AG04450 (cell line): ENCODE data around the gene GLUL. TPM values are rescaled to one million over a fixed set of nuclear protein-coding genes. Genes with fewer than 3 reads are reported as not detected.
"Not testable (repeated sequence)": the region's sequence is repeated elsewhere in the genome, so short reads cannot be mapped to it uniquely, and the experiment has no call there.

Experiments used
- CTCF ChIA-PET: fragments of 300-600, 350-600 bp; formaldehyde crosslinking; extraction: SDS; loops from one replicate; lab custom pipeline; 2022; ENCODE audit warnings: antibody characterized with exemption, inconsistent platforms; lab: Charles Lee
- POLR2A ChIA-PET: fragments of 350-600 bp; formaldehyde crosslinking; extraction: SDS; loops from one replicate; lab custom pipeline; 2021; ENCODE audit warnings: antibody characterized with exemption, inconsistent platforms; lab: Yijun Ruan, JAX
- DNase-seq: peaks from one replicate; pipeline ENCODE4 v3.0.0-alpha.2; 2011; ENCODE audit warnings: low read depth, low spot score
- H3K27ac ChIP-seq: one replicate; pipeline ENCODE4 v1.5.1; 2012; ENCODE audit warnings: low read depth, low read length, control low read depth
- H3K27me3 ChIP-seq: one replicate; pipeline ENCODE4 v1.6.0; 2012; ENCODE audit warnings: low read length; ENCODE audit not compliant: control insufficient read depth, insufficient read depth
- H3K4me3 ChIP-seq: 2 replicates; pipeline ENCODE4 v1.5.1; 2011; ENCODE audit warnings: mild to moderate bottlenecking, low read depth, low read length, control low read depth
- H3K9me3 ChIP-seq: 2 replicates; pipeline ENCODE4 v1.5.1; 2012; ENCODE audit warnings: low read length; ENCODE audit not compliant: control insufficient read depth, insufficient read depth
- polyA plus RNA-seq: library from polyadenylated mRNA; depleted of rRNA; stranded (reverse); fragments of >200 nt; gene quantifications from 2 replicates; pipeline ENCODE4 v1.2.3, GENCODE V29; 2011
- TF ChIP-seq, protein P1 (sequence below): IDR thresholded peaks from 2 replicates; pipeline ENCODE4 v1.5.1; 2011; ENCODE audit warnings: low read depth, low read length, control low read depth, inconsistent platforms

The GLUL gene
- polyA plus RNA-seq, 1 experiment, result 151 TPM

DNA sequence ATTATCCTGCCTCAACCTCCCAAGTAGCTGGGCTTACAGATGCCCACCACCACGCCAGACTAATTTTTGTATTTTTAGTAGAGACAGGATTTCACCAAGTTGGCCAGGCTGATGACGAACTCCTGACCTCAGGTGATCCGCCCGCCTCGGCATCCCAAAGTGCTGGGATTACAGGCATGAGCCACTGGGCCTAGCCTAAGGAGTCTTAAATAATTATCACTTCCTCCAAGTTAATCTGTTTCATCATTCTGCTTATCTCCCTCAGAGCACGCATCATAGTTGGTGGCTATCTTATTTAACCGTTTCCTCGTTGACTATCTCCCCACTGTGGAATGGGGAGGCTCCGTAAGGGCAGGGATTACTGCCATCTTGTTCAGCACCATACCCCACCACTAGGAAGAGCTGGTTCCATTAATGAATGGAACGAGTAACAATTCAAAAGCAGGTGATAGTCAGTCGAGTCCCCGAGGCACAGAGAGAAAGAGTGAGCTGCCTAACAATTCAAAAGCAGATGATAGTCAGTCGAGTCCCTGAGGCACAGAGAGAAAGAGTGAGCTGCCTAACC is 52.7 kb downstream of the GLUL start:
- POLR2A ChIA-PET, result no interaction called here
- H3K27me3 ChIP-seq, result peaks cover 4% of the 10 kb centered on the region
- H3K4me3 ChIP-seq, result no peak overlapping the region
- no peak overlapping the region for H3K27ac ChIP-seq
- no peaks in the 10 kb centered on the region for H3K9me3 ChIP-seq
- TF ChIP-seq, protein P1, sequence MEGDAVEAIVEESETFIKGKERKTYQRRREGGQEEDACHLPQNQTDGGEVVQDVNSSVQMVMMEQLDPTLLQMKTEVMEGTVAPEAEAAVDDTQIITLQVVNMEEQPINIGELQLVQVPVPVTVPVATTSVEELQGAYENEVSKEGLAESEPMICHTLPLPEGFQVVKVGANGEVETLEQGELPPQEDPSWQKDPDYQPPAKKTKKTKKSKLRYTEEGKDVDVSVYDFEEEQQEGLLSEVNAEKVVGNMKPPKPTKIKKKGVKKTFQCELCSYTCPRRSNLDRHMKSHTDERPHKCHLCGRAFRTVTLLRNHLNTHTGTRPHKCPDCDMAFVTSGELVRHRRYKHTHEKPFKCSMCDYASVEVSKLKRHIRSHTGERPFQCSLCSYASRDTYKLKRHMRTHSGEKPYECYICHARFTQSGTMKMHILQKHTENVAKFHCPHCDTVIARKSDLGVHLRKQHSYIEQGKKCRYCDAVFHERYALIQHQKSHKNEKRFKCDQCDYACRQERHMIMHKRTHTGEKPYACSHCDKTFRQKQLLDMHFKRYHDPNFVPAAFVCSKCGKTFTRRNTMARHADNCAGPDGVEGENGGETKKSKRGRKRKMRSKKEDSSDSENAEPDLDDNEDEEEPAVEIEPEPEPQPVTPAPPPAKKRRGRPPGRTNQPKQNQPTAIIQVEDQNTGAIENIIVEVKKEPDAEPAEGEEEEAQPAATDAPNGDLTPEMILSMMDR, result no peak
- CTCF ChIA-PET, result interaction anchor here (0.9 kb wide), 1 partner anchor 196 kb away, joined by 3 read pairs; no protein-coding TSS in a partner anchor
- no peak for DNase-seq

DNA sequence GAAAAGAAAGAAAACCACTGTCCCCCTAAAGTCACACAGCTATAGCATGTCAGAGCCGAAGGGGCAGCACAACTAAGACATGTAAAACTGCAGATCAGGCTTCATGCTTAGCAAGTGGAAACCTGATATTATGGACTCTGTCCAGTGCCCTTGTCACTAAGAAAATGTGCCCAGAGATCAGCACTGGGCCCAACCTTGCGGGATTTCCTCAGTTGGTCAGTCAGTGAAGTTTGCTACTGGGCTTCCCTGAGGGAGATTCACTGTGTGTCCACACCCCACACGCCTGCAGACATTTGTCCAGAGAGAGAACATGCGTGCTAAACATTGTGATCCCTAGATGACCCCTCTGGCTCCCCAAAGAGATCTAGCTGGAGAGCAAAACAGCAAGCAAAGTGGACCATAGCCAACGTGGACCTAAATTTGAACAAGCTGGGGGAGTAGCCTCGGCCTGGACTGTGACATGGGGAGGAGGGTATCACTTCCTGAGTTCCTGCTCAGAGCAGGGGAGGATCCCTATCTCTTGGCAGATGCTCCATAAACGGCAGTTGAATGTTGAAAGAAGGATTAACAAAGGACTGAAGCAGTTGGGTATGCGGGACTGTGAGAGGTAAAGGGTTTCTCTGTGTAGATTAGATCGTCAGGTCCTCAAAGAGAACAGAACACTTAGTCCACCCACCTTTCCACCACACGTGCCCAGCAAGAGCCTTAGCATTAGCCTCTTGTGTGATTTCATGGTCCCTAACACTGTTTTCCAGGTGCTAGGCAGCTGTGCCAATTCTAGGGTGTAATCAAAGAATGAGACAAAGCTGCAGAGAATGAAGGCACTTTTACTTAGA is 53.6 kb downstream of the GLUL start:
- no peaks in the 10 kb centered on the region for H3K9me3 ChIP-seq
- no peak overlapping the region for H3K4me3 ChIP-seq
- ChIA-PET POLR2A (no interaction called here), CTCF (interaction anchor here (0.9 kb wide), 1 partner anchor 195 kb away, joined by 3 read pairs; no protein-coding TSS in a partner anchor)
- peaks cover 2% of the 10 kb centered on the region for H3K27me3 ChIP-seq
- H3K27ac ChIP-seq, result no peak overlapping the region
- no peak for DNase-seq
- TF ChIP-seq, protein P1, result no peak

DNA sequence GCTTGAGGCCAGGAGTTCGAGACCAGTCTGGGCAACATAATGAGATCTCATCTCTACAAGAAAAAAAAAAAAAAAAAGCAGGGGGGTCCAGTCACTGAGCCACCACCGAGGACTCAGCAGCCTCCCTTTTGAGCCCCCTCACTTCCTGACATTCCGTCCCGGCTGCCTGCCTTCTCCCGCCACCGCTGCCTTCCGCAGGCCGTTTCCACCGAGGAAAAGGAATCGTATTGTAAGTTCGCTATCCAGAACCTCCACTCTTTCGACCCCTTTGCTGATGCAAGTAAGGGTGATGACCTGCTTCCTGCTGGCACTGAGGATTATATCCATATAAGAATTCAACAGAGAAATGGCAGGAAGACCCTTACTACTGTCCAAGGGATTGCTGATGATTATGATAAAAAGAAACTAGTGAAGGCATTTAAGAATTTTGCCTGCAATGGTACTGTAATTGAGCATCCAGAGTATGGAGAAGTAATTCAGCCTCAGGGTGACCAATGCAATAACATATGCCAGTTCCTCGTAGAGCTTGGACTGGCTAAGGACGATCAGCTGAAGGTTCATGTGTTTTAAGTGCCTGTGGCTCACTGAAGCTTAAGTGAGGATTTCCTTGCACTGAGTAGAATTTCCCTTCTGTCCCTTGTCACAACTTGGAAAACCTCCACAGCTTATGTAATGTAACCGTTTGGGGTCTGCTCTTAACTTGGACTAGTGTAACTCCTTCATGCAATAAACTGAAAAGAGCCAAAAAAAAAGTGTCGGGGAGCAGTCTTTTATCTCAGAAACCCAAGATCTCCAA is 55.6 kb downstream of the GLUL start:
- POLR2A ChIA-PET, result no interaction called here
- CTCF ChIA-PET, result interaction anchor here (0.6 kb wide), 1 partner anchor 195 kb away, joined by 10 read pairs; no protein-coding TSS in a partner anchor
- H3K9me3 ChIP-seq, result no peaks in the 10 kb centered on the region

DNA sequence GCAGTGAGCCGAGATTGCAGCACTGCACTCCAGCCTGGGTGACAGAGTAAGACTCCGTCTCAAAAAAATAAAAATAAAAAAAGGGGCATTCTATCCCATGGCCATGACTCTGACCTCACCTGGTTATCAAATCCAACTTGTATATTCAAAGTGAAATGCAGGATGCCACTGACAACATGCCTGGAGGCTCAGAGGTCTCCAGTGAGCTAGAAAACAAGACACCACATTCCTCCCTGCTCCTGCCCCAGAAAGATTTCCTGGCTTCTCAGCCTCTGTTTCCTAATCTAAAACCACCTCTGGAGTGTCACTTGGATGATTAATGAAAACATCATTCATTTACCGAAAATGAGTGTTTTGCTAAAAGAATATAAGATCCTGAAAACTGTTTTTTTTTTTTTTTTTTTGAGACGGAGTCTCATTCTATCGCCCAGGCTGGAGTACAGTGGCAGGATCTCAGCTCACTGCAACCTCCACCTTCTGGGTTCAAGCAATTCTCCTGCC is 58.5 kb downstream of the GLUL start:
- H3K4me3 ChIP-seq, H3K27me3 ChIP-seq, H3K27ac ChIP-seq, POLR2A ChIA-PET, DNase-seq, H3K9me3 ChIP-seq: not testable (repeated sequence)
- CTCF ChIA-PET, result interaction anchor here (1.3 kb wide), 1 partner anchor 190 kb away, joined by 3 read pairs; no protein-coding TSS in a partner anchor

More for the DNA sequence above, 55.6 kb downstream of the GLUL start:
- Histone ChIP-seq H3K27ac (no peak overlapping the region), H3K4me3 (no peak overlapping the region), H3K27me3 (peaks cover 2% of the 10 kb centered on the region)
- TF ChIP-seq, protein P1, result no peak
- DNase-seq, result no peak
